ENCODE results near the gene AOPEP.
A peak's percentile ranks its signal among the peaks of the same experiment; 100 is the strongest.

AOPEP gene

DNA sequence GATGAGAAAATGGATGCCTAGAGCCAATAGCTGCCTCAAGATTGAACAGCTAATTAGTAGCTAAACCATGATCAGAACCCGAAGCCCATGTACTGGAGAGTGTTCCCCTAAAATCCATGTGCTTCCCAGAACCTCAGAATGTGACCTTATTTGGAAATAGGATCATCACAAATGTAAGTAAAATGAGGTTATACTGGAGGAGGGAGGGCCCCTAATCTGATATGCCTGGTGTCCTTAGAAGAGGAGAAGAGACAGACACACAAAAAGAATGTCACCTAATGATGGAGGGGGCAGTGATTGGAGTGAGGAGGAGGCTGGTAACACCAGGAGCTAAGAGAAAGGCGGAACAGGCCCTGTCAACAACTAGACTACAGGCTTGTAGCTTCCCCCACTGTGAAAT is 45.9 kb upstream of the AOPEP start:
- TF ChIP-seq, protein P1, sequence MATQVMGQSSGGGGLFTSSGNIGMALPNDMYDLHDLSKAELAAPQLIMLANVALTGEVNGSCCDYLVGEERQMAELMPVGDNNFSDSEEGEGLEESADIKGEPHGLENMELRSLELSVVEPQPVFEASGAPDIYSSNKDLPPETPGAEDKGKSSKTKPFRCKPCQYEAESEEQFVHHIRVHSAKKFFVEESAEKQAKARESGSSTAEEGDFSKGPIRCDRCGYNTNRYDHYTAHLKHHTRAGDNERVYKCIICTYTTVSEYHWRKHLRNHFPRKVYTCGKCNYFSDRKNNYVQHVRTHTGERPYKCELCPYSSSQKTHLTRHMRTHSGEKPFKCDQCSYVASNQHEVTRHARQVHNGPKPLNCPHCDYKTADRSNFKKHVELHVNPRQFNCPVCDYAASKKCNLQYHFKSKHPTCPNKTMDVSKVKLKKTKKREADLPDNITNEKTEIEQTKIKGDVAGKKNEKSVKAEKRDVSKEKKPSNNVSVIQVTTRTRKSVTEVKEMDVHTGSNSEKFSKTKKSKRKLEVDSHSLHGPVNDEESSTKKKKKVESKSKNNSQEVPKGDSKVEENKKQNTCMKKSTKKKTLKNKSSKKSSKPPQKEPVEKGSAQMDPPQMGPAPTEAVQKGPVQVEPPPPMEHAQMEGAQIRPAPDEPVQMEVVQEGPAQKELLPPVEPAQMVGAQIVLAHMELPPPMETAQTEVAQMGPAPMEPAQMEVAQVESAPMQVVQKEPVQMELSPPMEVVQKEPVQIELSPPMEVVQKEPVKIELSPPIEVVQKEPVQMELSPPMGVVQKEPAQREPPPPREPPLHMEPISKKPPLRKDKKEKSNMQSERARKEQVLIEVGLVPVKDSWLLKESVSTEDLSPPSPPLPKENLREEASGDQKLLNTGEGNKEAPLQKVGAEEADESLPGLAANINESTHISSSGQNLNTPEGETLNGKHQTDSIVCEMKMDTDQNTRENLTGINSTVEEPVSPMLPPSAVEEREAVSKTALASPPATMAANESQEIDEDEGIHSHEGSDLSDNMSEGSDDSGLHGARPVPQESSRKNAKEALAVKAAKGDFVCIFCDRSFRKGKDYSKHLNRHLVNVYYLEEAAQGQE (IDR thresholded peaks at IDR 0.05; ENCODE audit: low read depth), result no peak

DNA sequence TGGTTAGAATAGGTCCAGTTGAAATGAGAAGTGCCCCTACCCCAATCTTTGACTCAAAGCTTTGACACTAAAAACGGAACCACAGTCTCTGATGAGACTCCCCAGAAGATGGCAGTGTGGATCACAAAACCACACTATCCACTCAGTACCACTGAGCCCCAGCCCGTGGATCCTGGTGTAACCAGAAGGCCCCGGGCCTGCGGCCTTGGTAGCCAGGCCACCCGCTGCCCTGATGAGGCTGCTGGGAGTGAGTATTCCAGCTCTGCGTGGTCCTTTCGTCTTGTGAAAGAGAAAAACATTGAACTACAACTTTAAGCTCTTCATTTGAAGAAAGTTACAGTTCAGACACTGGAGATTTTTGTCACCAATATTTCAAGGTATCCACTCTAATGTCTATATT is 45.0 kb upstream of the AOPEP start:
- TF ChIP-seq RAD21 (IDR thresholded peaks at IDR 0.05; ENCODE audit: low read depth) (peak; percentile 93), CEBPB (IDR thresholded peaks at IDR 0.05) (no peak)

DNA sequence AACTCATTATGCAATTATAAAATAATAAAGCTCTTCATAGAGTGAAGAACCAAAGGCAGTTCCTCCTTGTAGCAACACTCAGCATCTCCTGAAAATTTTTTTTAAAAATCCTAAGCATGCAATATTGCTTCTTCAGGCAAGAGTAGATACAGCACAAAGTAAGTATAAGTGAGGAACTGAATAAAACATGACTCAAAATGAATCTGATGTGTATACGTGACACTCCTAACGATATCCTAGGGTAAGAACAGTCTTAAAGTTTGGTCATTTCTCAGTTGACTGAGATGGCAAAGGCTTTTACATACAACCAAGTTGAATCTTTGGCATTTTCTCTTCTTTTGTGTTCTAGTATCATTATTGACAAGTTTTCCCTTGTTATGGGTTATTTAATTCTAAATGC is 41.1 kb upstream of the AOPEP start:
- TF ChIP-seq TEAD4 (IDR thresholded peaks at IDR 0.05) (no peak), EP300 (IDR thresholded peaks at IDR 0.05; ENCODE audit: borderline replicate concordance) (no peak), RAD21 (IDR thresholded peaks at IDR 0.05; ENCODE audit: low read depth) (no peak), FOXM1 (IDR thresholded peaks at IDR 0.05; ENCODE audit: borderline replicate concordance, low read depth) (no peak), EGR1 (IDR thresholded peaks at IDR 0.05) (no peak), TCF12 (IDR thresholded peaks at IDR 0.05; ENCODE audit: low read depth) (no peak), CEBPB (IDR thresholded peaks at IDR 0.05) (no peak), ZBTB7A (IDR thresholded peaks at IDR 0.05; ENCODE audit: low read depth) (no peak), CREB1 (IDR thresholded peaks at IDR 0.05; ENCODE audit: low read depth) (no peak), NFIC (IDR thresholded peaks at IDR 0.05) (no peak), TAF1 (IDR thresholded peaks at IDR 0.05; ENCODE audit: low read depth) (no peak)
- TF ChIP-seq, protein P1 (IDR thresholded peaks at IDR 0.05; ENCODE audit: low read depth), result no peak
- TF ChIP-seq, protein P2, sequence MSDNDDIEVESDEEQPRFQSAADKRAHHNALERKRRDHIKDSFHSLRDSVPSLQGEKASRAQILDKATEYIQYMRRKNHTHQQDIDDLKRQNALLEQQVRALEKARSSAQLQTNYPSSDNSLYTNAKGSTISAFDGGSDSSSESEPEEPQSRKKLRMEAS (IDR thresholded peaks at IDR 0.05), result no peak

DNA sequence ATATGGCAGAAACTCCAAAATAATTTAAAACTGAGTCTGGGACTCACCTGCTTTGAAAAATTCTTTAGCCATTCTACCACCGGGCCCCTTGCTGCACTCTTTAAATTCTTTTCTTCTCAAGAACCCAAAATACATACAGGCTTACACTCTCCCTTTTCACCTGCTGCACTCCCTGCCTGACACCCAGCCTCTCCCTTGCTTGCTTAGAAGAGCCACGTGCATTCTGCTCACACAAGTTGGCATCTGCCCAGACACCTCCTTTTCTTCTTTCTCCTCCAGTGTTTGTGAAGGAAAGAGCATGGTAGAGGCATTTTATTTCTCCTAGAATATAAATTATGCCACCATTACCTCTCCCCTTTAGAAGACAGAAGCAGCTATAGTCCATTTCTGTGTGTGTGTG is 39.0 kb upstream of the AOPEP start:
- TF ChIP-seq, protein P2 (IDR thresholded peaks at IDR 0.05), result 0 out of 2 replicates have a peak, but pooled peaks have one; percentile 39
- no peak for TF ChIP-seq TAF1 (IDR thresholded peaks at IDR 0.05; ENCODE audit: low read depth)
- TF ChIP-seq, protein P3, sequence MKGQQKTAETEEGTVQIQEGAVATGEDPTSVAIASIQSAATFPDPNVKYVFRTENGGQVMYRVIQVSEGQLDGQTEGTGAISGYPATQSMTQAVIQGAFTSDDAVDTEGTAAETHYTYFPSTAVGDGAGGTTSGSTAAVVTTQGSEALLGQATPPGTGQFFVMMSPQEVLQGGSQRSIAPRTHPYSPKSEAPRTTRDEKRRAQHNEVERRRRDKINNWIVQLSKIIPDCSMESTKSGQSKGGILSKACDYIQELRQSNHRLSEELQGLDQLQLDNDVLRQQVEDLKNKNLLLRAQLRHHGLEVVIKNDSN (IDR thresholded peaks at IDR 0.05), result 0 out of 2 replicates have a peak, but pooled peaks have one; percentile 10

DNA sequence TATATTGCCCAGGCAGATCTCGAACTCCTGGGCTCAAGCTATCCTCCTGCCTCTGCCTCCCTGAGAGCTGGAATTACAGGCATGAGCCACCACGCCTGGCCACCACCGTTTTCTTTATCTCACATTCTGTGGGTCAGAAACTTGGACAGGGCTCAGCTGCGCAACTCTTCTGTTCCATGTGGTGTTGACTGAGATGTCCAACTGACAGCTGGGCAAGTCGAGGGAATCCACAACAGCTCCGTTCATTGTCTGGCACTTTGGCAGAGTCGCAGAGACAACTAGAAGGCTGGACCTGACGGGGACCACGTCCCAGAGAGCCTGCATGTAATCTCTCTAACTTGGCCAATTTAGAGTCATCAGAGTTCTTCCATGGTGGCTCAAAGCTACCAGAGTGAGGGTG is 36.2 kb upstream of the AOPEP start:
- TF ChIP-seq TCF12 (IDR thresholded peaks at IDR 0.05; ENCODE audit: low read depth) (no peak), TEAD4 (IDR thresholded peaks at IDR 0.05) (no peak), TAF1 (IDR thresholded peaks at IDR 0.05; ENCODE audit: low read depth) (no peak), ZBTB7A (IDR thresholded peaks at IDR 0.05; ENCODE audit: low read depth) (no peak), NFIC (IDR thresholded peaks at IDR 0.05) (no peak), RAD21 (IDR thresholded peaks at IDR 0.05; ENCODE audit: low read depth) (no peak), CEBPB (IDR thresholded peaks at IDR 0.05) (no peak), YY1 (IDR thresholded peaks at IDR 0.05; ENCODE audit: low read depth) (no peak), EP300 (IDR thresholded peaks at IDR 0.05; ENCODE audit: borderline replicate concordance) (no peak), CREB1 (IDR thresholded peaks at IDR 0.05; ENCODE audit: low read depth) (no peak), FOXM1 (IDR thresholded peaks at IDR 0.05; ENCODE audit: borderline replicate concordance, low read depth) (no peak), EGR1 (IDR thresholded peaks at IDR 0.05) (no peak)
- TF ChIP-seq, protein P2 (IDR thresholded peaks at IDR 0.05), result no peak
- TF ChIP-seq, protein P3 (IDR thresholded peaks at IDR 0.05), result no peak
- TF ChIP-seq, protein P1 (IDR thresholded peaks at IDR 0.05; ENCODE audit: low read depth), result no peak
